GM18498 (cell line): ENCODE measurements around the gene SRSF9.

Source experiments
- ATAC-seq: cut with Tn5 transposase; IDR thresholded peaks from one replicate; pipeline ENCODE4 v1.9.1; 2021; ENCODE audit warnings: mild to moderate bottlenecking, moderate library complexity; ENCODE audit not compliant: unreplicated experiment

SRSF9 gene

DNA sequence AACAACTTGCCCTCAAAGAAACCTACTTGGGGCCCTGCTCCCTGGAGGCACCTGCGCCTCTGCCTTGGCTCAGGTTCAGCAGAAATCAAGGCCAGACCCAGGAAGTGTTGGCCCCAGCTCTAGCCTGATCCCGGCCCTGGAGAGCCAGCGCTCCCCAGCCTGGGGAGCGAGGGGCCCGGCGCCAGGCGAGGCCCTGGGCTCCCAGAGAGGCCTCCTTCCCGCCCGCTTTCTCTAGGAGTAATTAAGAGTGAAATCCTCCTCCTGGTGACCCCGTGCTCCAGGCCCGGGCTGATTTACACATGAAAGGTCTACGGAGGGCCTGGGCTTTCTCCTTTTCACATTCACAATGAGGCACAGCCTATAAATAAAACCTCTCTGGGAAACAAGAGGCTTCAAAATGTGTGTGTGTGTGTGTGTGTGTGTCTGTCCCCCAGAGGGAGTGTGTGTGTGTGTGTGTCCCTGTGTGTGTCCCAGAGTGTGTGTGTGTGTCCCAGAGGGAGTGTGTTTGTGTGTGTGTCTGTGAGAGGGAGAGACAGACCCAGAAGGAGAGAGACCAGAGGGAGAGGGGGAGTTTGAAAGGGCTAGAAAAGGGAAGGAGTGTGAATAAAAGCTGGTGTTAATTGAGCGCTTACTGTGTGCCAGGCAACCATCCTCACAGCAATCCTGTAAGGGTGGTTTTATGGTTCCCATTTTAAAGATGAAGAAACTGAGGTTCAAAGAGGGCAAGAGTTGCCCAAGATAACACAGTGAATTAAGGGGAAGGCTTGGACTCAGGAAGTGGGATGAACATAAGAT is 55.5 kb downstream of the SRSF9 start:
- no peak for ATAC-seq

GRCh38 chr12:120412421-120412820 is 57.1 kb downstream of the SRSF9 start:
- ATAC-seq, result no peak
